Smooth muscle cell (in vitro differentiated cells): Measurements from ENCODE around the gene OR1M1. TPM values are rescaled to one million over a fixed set of nuclear protein-coding genes. Genes with fewer than 3 reads are reported as not detected.

Experiments
- DNase-seq: peaks from one replicate; lab custom pipeline; 2025; ENCODE audit not compliant: unreplicated experiment; lab: John Stamatoyannopoulos, UW
- H2AFZ ChIP-seq: fragments of 200-600 bp; sonication (generic); 2 replicates; pipeline ENCODE4 v1.6.0; 2016; ENCODE audit warnings: antibody characterized with exemption, low read depth, mild to moderate bottlenecking
- H3F3A ChIP-seq: fragments of 200-600 bp; sonication (generic); 2 replicates; pipeline ENCODE4 v1.6.0; 2017; ENCODE audit warnings: antibody characterized with exemption, low read depth
- H3K27ac ChIP-seq: fragments of 200-600 bp; sonication (generic); 2 replicates; pipeline ENCODE4 v1.5.1; 2016; ENCODE audit warnings: low read depth, mild to moderate bottlenecking
- H3K27me3 ChIP-seq: fragments of 200-600 bp; sonication (generic); 2 replicates; pipeline ENCODE4 v1.6.1; 2016; ENCODE audit warnings: low read depth, mild to moderate bottlenecking
- H3K36me3 ChIP-seq: fragments of 200-600 bp; sonication (generic); 2 replicates; pipeline ENCODE4 v1.5.1; 2016; ENCODE audit warnings: low read depth
- H3K4me1 ChIP-seq: fragments of 200-600 bp; sonication (generic); 2 replicates; pipeline ENCODE4 v1.5.1; 2016; ENCODE audit warnings: low read depth
- H3K4me2 ChIP-seq: fragments of 200-600 bp; sonication (generic); 2 replicates; pipeline ENCODE4 v1.6.0; 2016; ENCODE audit warnings: mild to moderate bottlenecking
- H3K4me3 ChIP-seq: fragments of 200-600 bp; sonication (generic); 2 replicates; pipeline ENCODE4 v1.5.1; 2016; ENCODE audit warnings: mild to moderate bottlenecking
- H3K79me2 ChIP-seq: fragments of 200-600 bp; sonication (generic); 2 replicates; pipeline ENCODE4 v1.6.0; 2016; ENCODE audit warnings: low read depth, mild to moderate bottlenecking
- H3K9ac ChIP-seq: fragments of 200-600 bp; sonication (generic); 2 replicates; pipeline ENCODE4 v1.6.0; 2016; ENCODE audit warnings: low read depth
- H3K9me3 ChIP-seq: fragments of 200-600 bp; sonication (generic); replicated peaks from 2 replicates; pipeline ENCODE4 v1.5.1; 2016; ENCODE audit warnings: low read depth
- H4K20me1 ChIP-seq: fragments of 200-600 bp; sonication (generic); 2 replicates; pipeline ENCODE4 v1.6.0; 2016; ENCODE audit warnings: low read depth
- CTCF ChIP-seq: fragments of 200-600 bp; sonication (generic); IDR thresholded peaks from 2 replicates; pipeline ENCODE4 v1.5.1; 2017; ENCODE audit warnings: borderline replicate concordance, mild to moderate bottlenecking, antibody characterized with exemption; ENCODE audit not compliant: insufficient read depth, poor library complexity, severe bottlenecking
- WGBS: methylation state at CpG from one replicate; pipeline ENCODE4 v1.1.7; 2016; ENCODE audit warnings: low lambda C conversion rate; 5-methylcytosine and 5-hydroxymethylcytosine counted together
- polyA plus RNA-seq: library from polyadenylated mRNA; unstranded; fragments of >200 nt; fragmentation: Nextera tagmentation; extraction: Ambion mirVana; gene quantifications from 2 replicates; pipeline ENCODE4 v1.2.1, GENCODE V29; 2016
- total RNA-seq: library from RNA; depleted of rRNA; stranded (reverse); fragments of >200 nt; gene quantifications from 2 replicates; pipeline ENCODE4 v1.2.3, GENCODE V29; 2014

OR1M1 gene
- total and polyA plus RNA-seq, 2 experiments from 2014 or later: not detected

GRCh38 chr19:9116547-9116946, 29.7 kb downstream of the OR1M1 start:
- DNase-seq: no peak
- Histone ChIP-seq H3K79me2 (no peaks in the 10 kb centered on the region), H3K4me2 (no peak overlapping the region), H3K9me3 (peaks cover 3% of the 10 kb centered on the region), H4K20me1 (no peaks in the 10 kb centered on the region), H3K4me3 (no peak overlapping the region), H3K4me1 (no peaks in the 10 kb centered on the region), H3K36me3 (no peaks in the 10 kb centered on the region), H2AFZ (no peak overlapping the region), H3K27ac (no peak overlapping the region), H3F3A (no peaks in the 10 kb centered on the region), H3K9ac (no peak overlapping the region), H3K27me3 (no peaks in the 10 kb centered on the region)
- TF ChIP-seq CTCF: no peak
- WGBS: 66% methylated on average over 5 of the region's 5 CpGs

GRCh38 chr19:9126900-9127405, 40.1 kb downstream of the OR1M1 start, which contains the start of gene OR7G3:
OR7G3 (minus strand) TSS chr19:9126950; CDS start chr19:9126950, 0 bp downstream.
- H3K4me3 ChIP-seq: no peak within 1 kb of the TSS
- no peaks in the 10 kb centered on the region for H3K79me2 ChIP-seq
- DNase-seq: no peak
- TF ChIP-seq CTCF: no peak
- H2AFZ ChIP-seq: no peak within 1 kb of the TSS
- no peaks in the 10 kb centered on the region for H4K20me1 ChIP-seq
- 57% methylated on average over 1 of the region's 1 CpG for WGBS
- H3K27me3 ChIP-seq: no peaks in the 10 kb centered on the region
- no peak within 1 kb of the TSS for H3K9ac ChIP-seq
- no peaks in the 10 kb centered on the region for H3K36me3 ChIP-seq
- no peaks in the 10 kb centered on the region for H3K4me1 ChIP-seq
- no peaks in the 10 kb centered on the region for H3F3A ChIP-seq
- H3K4me2 ChIP-seq: no peak within 1 kb of the TSS
- no peak within 1 kb of the TSS for H3K27ac ChIP-seq
- H3K9me3 ChIP-seq: no peaks in the 10 kb centered on the region

GRCh38 chr19:9128171-9128570, 41.3 kb downstream of the OR1M1 start:
- H4K20me1 ChIP-seq: no peaks in the 10 kb centered on the region
- no peak overlapping the region for H3K4me3 ChIP-seq
- H3K9me3 ChIP-seq: no peaks in the 10 kb centered on the region
- no peaks in the 10 kb centered on the region for H3K27me3 ChIP-seq
- H3K9ac ChIP-seq: no peak overlapping the region
- DNase-seq: no peak
- H3F3A ChIP-seq: no peaks in the 10 kb centered on the region
- no peak overlapping the region for H2AFZ ChIP-seq
- H3K79me2 ChIP-seq: no peaks in the 10 kb centered on the region
- 84% methylated on average over 3 of the region's 3 CpGs for WGBS
- H3K4me2 ChIP-seq: no peak overlapping the region
- TF ChIP-seq CTCF: no peak
- H3K36me3 ChIP-seq: no peaks in the 10 kb centered on the region
- H3K27ac ChIP-seq: no peak overlapping the region
- no peaks in the 10 kb centered on the region for H3K4me1 ChIP-seq

GRCh38 chr19:9130965-9131364, 44.1 kb downstream of the OR1M1 start:
- Histone ChIP-seq H3F3A (no peaks in the 10 kb centered on the region), H3K9me3 (no peaks in the 10 kb centered on the region), H2AFZ (no peak overlapping the region), H3K36me3 (no peaks in the 10 kb centered on the region), H3K27ac (no peak overlapping the region), H3K27me3 (no peaks in the 10 kb centered on the region), H3K79me2 (no peaks in the 10 kb centered on the region), H4K20me1 (no peaks in the 10 kb centered on the region), H3K9ac (no peak overlapping the region), H3K4me1 (no peaks in the 10 kb centered on the region), H3K4me2 (no peak overlapping the region), H3K4me3 (no peak overlapping the region)
- DNase-seq: no peak
- no peak for TF ChIP-seq CTCF
- WGBS: 83% methylated on average over 1 of the region's 1 CpG
